Stomach (tissue), 4 donors: ENCODE measurements around the gene TMEM245.

Experiments used
- CTCF ChIP-seq, 7 experiments: fragments of 450-650 bp in 4 of 7; fragments of 200-600 bp in 3 of 7; sonication (generic) in 3 of 7; IDR thresholded peaks; one replicate each; pipeline ENCODE4 v1.5.1; 2016 to 2019; ENCODE audit warnings: antibody characterized with exemption in 7 of 7, control low read depth in 2 of 7, mild to moderate bottlenecking in 1 of 7
- POLR2A ChIP-seq, 4 donors: fragments of 450-650 bp; IDR thresholded peaks; one replicate each; pipeline ENCODE4 v1.6.1; 2016; ENCODE audit warnings: antibody characterized with exemption in 4 of 4, control low read depth in 2 of 4, mild to moderate bottlenecking in 1 of 4, moderate library complexity in 1 of 4

GRCh38 chr9:109098171-109098959 lies 21.4 kb downstream of the TMEM245 start:
- TF ChIP-seq CTCF (IDR thresholded peaks at IDR 0.05) = no peak
- TF ChIP-seq POLR2A (IDR thresholded peaks at IDR 0.05) = no peak
